HL-60/S4 (cell line): ENCODE data around the gene ZBTB8A.
"Not testable (repeated sequence)": the region's sequence is repeated elsewhere in the genome, so short reads cannot be mapped to it uniquely, and the experiment has no call there.

ENCODE experiments used
- in situ Hi-C: fragments of 300-500 bp; cut with MboI; formaldehyde crosslinking; loops from 2 replicates; pipeline ENCODE4 v1.14.3; 2022; ENCODE audit warnings: low sequenced_read_pairs

The ZBTB8A gene

GRCh38 chr1:32538887-32539583 lies at the start of gene ZBTB8A:
Gene ZBTB8A (plus strand): TSS chr1:32539427. CDS start chr1:32592932, 53,505 bp downstream.
- in situ Hi-C loops: no loop called here

GRCh38 chr1:32489774-32490454 lies 49.3 kb upstream of the ZBTB8A start:
- in situ Hi-C loops: no loop called here

- in situ Hi-C loops: no loop called here
These were observed 47.8 kb upstream of the ZBTB8A start for GRCh38 chr1:32491386-32491785.

- in situ Hi-C loops: no loop called here
These were observed 45.0 kb upstream of the ZBTB8A start for GRCh38 chr1:32494196-32494595.

- in situ Hi-C loops: no loop called here
These were observed 44.4 kb upstream of the ZBTB8A start for GRCh38 chr1:32494711-32495337.

- in situ Hi-C loops: no loop called here
These were observed 43.1 kb upstream of the ZBTB8A start for GRCh38 chr1:32496127-32496526.

- in situ Hi-C loops: no loop called here
These were observed 40.5 kb upstream of the ZBTB8A start for GRCh38 chr1:32498751-32499150.

- in situ Hi-C loops: loop anchor here (25.0 kb wide), 1 partner anchor 587 kb away; the partner anchor contains the start of gene AZIN2
These were observed 38.6 kb upstream of the ZBTB8A start for GRCh38 chr1:32500387-32501209.

- in situ Hi-C loops: loop anchor here (25.0 kb wide), 1 partner anchor 585 kb away; the partner anchor contains the start of gene AZIN2
These were observed 37.4 kb upstream of the ZBTB8A start for GRCh38 chr1:32501865-32502264.

GRCh38 chr1:32503153-32503552 lies 36.1 kb upstream of the ZBTB8A start:
- in situ Hi-C loops: loop anchor here (25.0 kb wide), 1 partner anchor 584 kb away; the partner anchor contains the start of gene AZIN2

GRCh38 chr1:32507021-32507420 lies 32.2 kb upstream of the ZBTB8A start:
- in situ Hi-C loops: loop anchor here (25.0 kb wide), 1 partner anchor 580 kb away; the partner anchor contains the start of gene AZIN2

GRCh38 chr1:32508761-32509160 lies 30.5 kb upstream of the ZBTB8A start:
- in situ Hi-C loops: loop anchor here (25.0 kb wide), 1 partner anchor 579 kb away; the partner anchor contains the start of gene AZIN2

GRCh38 chr1:32509939-32510338 lies 29.3 kb upstream of the ZBTB8A start:
- in situ Hi-C loops: loop anchor here (25.0 kb wide), 1 partner anchor 577 kb away; the partner anchor contains the start of gene AZIN2

- in situ Hi-C loops: loop anchor here (25.0 kb wide), 1 partner anchor 571 kb away; the partner anchor contains the start of gene AZIN2
These were observed 22.8 kb upstream of the ZBTB8A start for GRCh38 chr1:32516402-32516801.

- in situ Hi-C loops: loop anchor here (25.0 kb wide), 1 partner anchor 568 kb away; the partner anchor contains the start of gene AZIN2
These were observed 20.3 kb upstream of the ZBTB8A start for GRCh38 chr1:32518976-32519375.

GRCh38 chr1:32521165-32521564 lies 18.1 kb upstream of the ZBTB8A start:
- in situ Hi-C loops: loop anchor here (25.0 kb wide), 1 partner anchor 566 kb away; the partner anchor contains the start of gene AZIN2

GRCh38 chr1:32525053-32525452 lies 14.2 kb upstream of the ZBTB8A start:
- in situ Hi-C loops: no loop called here

- in situ Hi-C loops: no loop called here
These were observed 13.4 kb upstream of the ZBTB8A start for GRCh38 chr1:32525661-32526444.

GRCh38 chr1:32528550-32528949 lies 10.7 kb upstream of the ZBTB8A start:
- in situ Hi-C loops: not testable (repeated sequence)
